H9 (cell line): Measurements from ENCODE around the gene FRS3. TPM values are rescaled to one million over a fixed set of nuclear protein-coding genes. Genes with fewer than 3 reads are reported as not detected.

ENCODE experiments used
- DNase-seq: peaks from one replicate; pipeline ENCODE4 v3.0.0-alpha.2; 2017
- H2AFZ ChIP-seq: one replicate; pipeline ENCODE4 v1.6.1; 2013; ENCODE audit warnings: mild to moderate bottlenecking, low read length, control low read depth, moderate library complexity
- H2AK5ac ChIP-seq: 2 replicates; pipeline ENCODE4 v1.6.1; 2013; ENCODE audit warnings: low read length, control low read depth, mixed read lengths; ENCODE audit not compliant: insufficient read length
- H2BK120ac ChIP-seq: one replicate; pipeline ENCODE4 v1.6.1; 2013; ENCODE audit warnings: low read depth, mild to moderate bottlenecking, low read length, control low read depth, inconsistent platforms; ENCODE audit not compliant: poor library complexity, severe bottlenecking
- H2BK12ac ChIP-seq: 2 replicates; pipeline ENCODE4 v1.6.1; 2013; ENCODE audit warnings: low read length, control low read depth, mixed read lengths, low read depth; ENCODE audit not compliant: insufficient read length
- H2BK15ac ChIP-seq: 2 replicates; pipeline ENCODE4 v1.6.1; 2013; ENCODE audit warnings: low read depth, low read length, control low read depth
- H2BK20ac ChIP-seq: one replicate; pipeline ENCODE4 v1.6.1; 2013; ENCODE audit warnings: low read depth, mild to moderate bottlenecking, low read length, control low read depth, inconsistent platforms; ENCODE audit not compliant: poor library complexity, severe bottlenecking
- H2BK5ac ChIP-seq: 2 replicates; pipeline ENCODE4 v1.6.1; 2013; ENCODE audit warnings: low read length, control low read depth, mixed read lengths; ENCODE audit not compliant: insufficient read length
- H3K14ac ChIP-seq: 2 replicates; pipeline ENCODE4 v1.6.1; 2013; ENCODE audit warnings: low read length, control low read depth; ENCODE audit not compliant: insufficient read depth
- H3K18ac ChIP-seq: 2 replicates; pipeline ENCODE4 v1.6.1; 2013; ENCODE audit warnings: low read depth, mild to moderate bottlenecking, mixed read lengths, low read length, control low read depth; ENCODE audit not compliant: insufficient read length
- H3K23ac ChIP-seq: 2 replicates; pipeline ENCODE4 v1.6.1; 2013; ENCODE audit warnings: low read length, control low read depth, mixed read lengths, low read depth; ENCODE audit not compliant: insufficient read length
- H3K23me2 ChIP-seq: 2 replicates; pipeline ENCODE4 v1.6.1; 2013; ENCODE audit warnings: low read depth, mild to moderate bottlenecking, mixed read lengths, low read length, control low read depth; ENCODE audit not compliant: insufficient read length, poor library complexity, severe bottlenecking
- H3K27ac ChIP-seq: 2 replicates; pipeline ENCODE4 v1.5.1; 2013; ENCODE audit warnings: low read length, control low read depth, mixed read lengths, low read depth; ENCODE audit not compliant: insufficient read length
- H3K27me3 ChIP-seq: 2 replicates; pipeline ENCODE4 v1.6.1; 2013; ENCODE audit warnings: low read length, control low read depth, inconsistent platforms; ENCODE audit not compliant: insufficient read depth
- H3K4ac ChIP-seq: 2 replicates; pipeline ENCODE4 v1.6.1; 2013; ENCODE audit warnings: low read depth, mild to moderate bottlenecking, control low read depth, inconsistent platforms, low read length, moderate library complexity
- H3K4me1 ChIP-seq: 2 replicates; pipeline ENCODE4 v1.6.1; 2013; ENCODE audit warnings: low read length, control low read depth, inconsistent platforms; ENCODE audit not compliant: insufficient read depth
- H3K4me2 ChIP-seq: 2 replicates; pipeline ENCODE4 v1.6.1; 2013; ENCODE audit warnings: low read length, control low read depth, mixed read lengths; ENCODE audit not compliant: insufficient read length, insufficient read depth
- H3K56ac ChIP-seq: 2 replicates; pipeline ENCODE4 v1.6.1; 2013; ENCODE audit warnings: low read depth, mild to moderate bottlenecking, mixed read lengths, low read length, control low read depth; ENCODE audit not compliant: insufficient read length
- H3K79me1 ChIP-seq: 2 replicates; pipeline ENCODE4 v1.6.1; 2013; ENCODE audit warnings: low read depth, mild to moderate bottlenecking, moderate library complexity, low read length, control low read depth, inconsistent platforms; ENCODE audit not compliant: insufficient read depth, poor library complexity, severe bottlenecking
- H3K79me2 ChIP-seq: 2 replicates; pipeline ENCODE4 v1.6.1; 2013; ENCODE audit warnings: low read length, control low read depth, inconsistent platforms; ENCODE audit not compliant: insufficient read depth
- H3K9ac ChIP-seq: 2 replicates; pipeline ENCODE4 v1.6.1; 2013; ENCODE audit warnings: low read length, control low read depth, mixed read lengths; ENCODE audit not compliant: insufficient read length; ENCODE audit errors: extremely low read depth
- H3K9me3 ChIP-seq: one replicate; pipeline ENCODE4 v1.6.1; 2013; ENCODE audit warnings: low read depth, low read length, inconsistent platforms; ENCODE audit not compliant: control insufficient read depth
- H3T11ph ChIP-seq: one replicate; pipeline ENCODE4 v1.6.1; 2013; ENCODE audit warnings: mild to moderate bottlenecking, low read length, control low read depth, inconsistent platforms
- H4K20me1 ChIP-seq: one replicate; pipeline ENCODE4 v1.6.1; 2013; ENCODE audit not compliant: control insufficient read depth, insufficient read length, insufficient read depth
- H4K5ac ChIP-seq: 2 replicates; pipeline ENCODE4 v1.6.1; 2013; ENCODE audit warnings: low read depth, mild to moderate bottlenecking, mixed read lengths, low read length, control low read depth; ENCODE audit not compliant: insufficient read length
- H4K8ac ChIP-seq: replicated peaks from 2 replicates; pipeline ENCODE4 v1.6.1; 2013; ENCODE audit warnings: low read length, control low read depth, mixed read lengths, low read depth; ENCODE audit not compliant: insufficient read length
- H4K91ac ChIP-seq: 2 replicates; pipeline ENCODE4 v1.6.1; 2013; ENCODE audit warnings: low read depth, mild to moderate bottlenecking, moderate library complexity, mixed read lengths, low read length, control low read depth; ENCODE audit not compliant: insufficient read length
- H3K27ac Mint-ChIP-seq, 3 experiments: 2 replicates in 2 of 3; 3 replicates in 1 of 3; pipeline ENCODE4 v1.8.0; 2020 to 2021; ENCODE audit warnings: mixed read lengths in 3 of 3, mild to moderate bottlenecking in 1 of 3, moderate library complexity in 1 of 3
- H3K27me3 Mint-ChIP-seq: 2 replicates; pipeline ENCODE4 v1.8.0; 2021; ENCODE audit warnings: low read depth, mild to moderate bottlenecking, moderate library complexity, mixed read lengths
- H3K36me3 Mint-ChIP-seq, 3 experiments: 2 replicates in 2 of 3; 3 replicates in 1 of 3; pipeline ENCODE4 v1.8.0; 2020 to 2021; ENCODE audit warnings: low read depth in 3 of 3, mixed read lengths in 3 of 3; ENCODE audit not compliant: insufficient read depth in 1 of 3
- H3K4me1 Mint-ChIP-seq, 2 experiments: 2 replicates each; pipeline ENCODE4 v1.8.0; 2020; ENCODE audit warnings: mixed read lengths in 2 of 2
- H3K4me3 Mint-ChIP-seq, 2 experiments: 2 replicates in 1 of 2; 3 replicates in 1 of 2; pipeline ENCODE4 v1.8.0; 2020 to 2021; ENCODE audit warnings: mild to moderate bottlenecking in 2 of 2, mixed read lengths in 2 of 2, moderate library complexity in 1 of 2
- H3K9me3 Mint-ChIP-seq, 2 experiments: 2 replicates in 1 of 2; 3 replicates in 1 of 2; pipeline ENCODE4 v1.8.0; 2020; ENCODE audit warnings: mild to moderate bottlenecking in 2 of 2, mixed read lengths in 2 of 2, moderate library complexity in 1 of 2
- CTCF ChIP-seq: fragments of 200-600 bp; sonication (generic); conservative IDR thresholded peaks from 3 replicates; pipeline ENCODE4 v1.8.0; 2021; ENCODE audit warnings: antibody characterized with exemption, mild to moderate bottlenecking
- WGBS: extraction: QIAGEN DNeasy Blood & Tissue Kit; methylation state at CpG from one replicate; pipeline ENCODE4 v1.1.7; 2013; ENCODE audit warnings: missing lambda C conversion rate, low lambda C conversion rate, mixed read lengths; ENCODE audit not compliant: insufficient read length; ENCODE audit errors: extremely low coverage; 5-methylcytosine and 5-hydroxymethylcytosine counted together
- total RNA-seq: library from RNA; stranded (reverse); gene quantifications from 2 replicates; pipeline ENCODE4 v1.2.1, GENCODE V29; 2021

Gene FRS3
- total RNA-seq, 1 experiment from 2014 or later = 4.8 TPM

GRCh38 chr6:41733360-41733706 is 46.4 kb downstream of the FRS3 start:
- Histone ChIP-seq H2BK20ac (no peak overlapping the region), H3K4ac (no peak overlapping the region), H3K79me1 (no peaks in the 10 kb centered on the region), H2AK5ac (no peak overlapping the region), H3K18ac (no peak overlapping the region), H3T11ph (no peak overlapping the region), H3K4me1 (peaks cover 11% of the 10 kb centered on the region; the same call in 1 of the 2 replicates), H3K4me2 (peak overlapping the region; percentile 55), H2BK5ac (no peak overlapping the region), H2BK120ac (no peak overlapping the region), H4K91ac (no peak overlapping the region), H4K20me1 (no peaks in the 10 kb centered on the region), H4K5ac (no peak overlapping the region), H2BK12ac (no peak overlapping the region), H3K9me3 (no peaks in the 10 kb centered on the region), H2BK15ac (no peak overlapping the region), H3K9ac (no peak overlapping the region), H4K8ac (no peak overlapping the region), H3K27me3 (no peaks in the 10 kb centered on the region), H2AFZ (no peak overlapping the region), H3K14ac (no peak overlapping the region), H3K79me2 (no peaks in the 10 kb centered on the region), H3K23me2 (peaks cover 12% of the 10 kb centered on the region), H3K27ac (no peak overlapping the region), H3K23ac (no peak overlapping the region), H3K56ac (no peak overlapping the region)
- DNase-seq = no peak
- no CpG with 5 or more reads among the region's 11 CpGs for WGBS
- Mint-ChIP-seq H3K4me1 (peaks cover 52 to 53% of the 10 kb centered on the region in 2 experiments), H3K4me3 (peak overlapping the region; percentile 72 to 93), H3K27ac (no peak overlapping the region), H3K27me3 (peaks cover 31% of the 10 kb centered on the region), H3K9me3 (no peaks in the 10 kb centered on the region; a peak in 1 of 5 replicates), H3K36me3 (no peaks in the 10 kb centered on the region)
- no peak for TF ChIP-seq CTCF
